GM18858 (cell line): ENCODE data around the gene STRADA.

Experiments used
- ATAC-seq: cut with Tn5 transposase; IDR thresholded peaks from one replicate; pipeline ENCODE4 v1.9.1; 2021; ENCODE audit not compliant: unreplicated experiment

Gene STRADA

GRCh38 chr17:63701868-63702720 lies 39.5 kb downstream of the STRADA start:
- ATAC-seq, result no peak

- no peak for ATAC-seq
Measured at GRCh38 chr17:63701456-63701820, 40.2 kb downstream of the STRADA start.

GRCh38 chr17:63700528-63701455 lies 40.8 kb downstream of the STRADA start:
- no peak for ATAC-seq

- no peak for ATAC-seq
Measured at GRCh38 chr17:63699638-63700527, 41.7 kb downstream of the STRADA start, which contains the start of gene LIMD2. Gene LIMD2 (minus strand): TSS chr17:63700125. CDS start chr17:63699298, 827 bp downstream.

- no peak for ATAC-seq
Measured at GRCh38 chr17:63698886-63699637, 42.5 kb downstream of the STRADA start.

GRCh38 chr17:63698381-63698885 lies 43.2 kb downstream of the STRADA start:
- ATAC-seq, result no peak

- peak; percentile 33 for ATAC-seq
Measured at GRCh38 chr17:63697341-63698286, 44.0 kb downstream of the STRADA start.

GRCh38 chr17:63696381-63696961 lies 45.1 kb downstream of the STRADA start:
- no peak for ATAC-seq

GRCh38 chr17:63695889-63696288 lies 45.7 kb downstream of the STRADA start:
- ATAC-seq, result no peak

- no peak for ATAC-seq
Measured at GRCh38 chr17:63694950-63695773, 46.4 kb downstream of the STRADA start.

- ATAC-seq, result no peak
Measured at GRCh38 chr17:63694229-63694949, 47.2 kb downstream of the STRADA start.

GRCh38 chr17:63693411-63694113 lies 48.0 kb downstream of the STRADA start:
- no peak for ATAC-seq

- no peak for ATAC-seq
Measured at GRCh38 chr17:63692195-63692816, 49.3 kb downstream of the STRADA start.

- no peak for ATAC-seq
Measured at GRCh38 chr17:63689479-63689878, 52.1 kb downstream of the STRADA start.

GRCh38 chr17:63688396-63689020 lies 53.1 kb downstream of the STRADA start:
- ATAC-seq, result no peak
